Measurements from ENCODE around the gene ZNF678. TPM values are rescaled to one million over a fixed set of nuclear protein-coding genes. Genes with fewer than 3 reads are reported as not detected.
A peak's percentile ranks its signal among the peaks of the same experiment; 100 is the strongest.

Gene ZNF678
- total RNA-seq (2021): 4.1 and 6.1 TPM in 2 replicates
- Bru-seq, nascent RNA: percentile 71 among the genes with signal in this experiment
- BruChase-seq, experiment 1, labeled RNA remaining after a 2-hour chase: percentile 63 among the genes with signal in this experiment
- BruChase-seq, experiment 2, labeled RNA remaining after a 6-hour chase: percentile 44 among the genes with signal in this experiment
- long read RNA-seq, partial matches to known transcripts: 0 of 1 reads
- long read RNA-seq, other reads (novel, unspliced or antisense): 1 of 1 reads

DNA sequence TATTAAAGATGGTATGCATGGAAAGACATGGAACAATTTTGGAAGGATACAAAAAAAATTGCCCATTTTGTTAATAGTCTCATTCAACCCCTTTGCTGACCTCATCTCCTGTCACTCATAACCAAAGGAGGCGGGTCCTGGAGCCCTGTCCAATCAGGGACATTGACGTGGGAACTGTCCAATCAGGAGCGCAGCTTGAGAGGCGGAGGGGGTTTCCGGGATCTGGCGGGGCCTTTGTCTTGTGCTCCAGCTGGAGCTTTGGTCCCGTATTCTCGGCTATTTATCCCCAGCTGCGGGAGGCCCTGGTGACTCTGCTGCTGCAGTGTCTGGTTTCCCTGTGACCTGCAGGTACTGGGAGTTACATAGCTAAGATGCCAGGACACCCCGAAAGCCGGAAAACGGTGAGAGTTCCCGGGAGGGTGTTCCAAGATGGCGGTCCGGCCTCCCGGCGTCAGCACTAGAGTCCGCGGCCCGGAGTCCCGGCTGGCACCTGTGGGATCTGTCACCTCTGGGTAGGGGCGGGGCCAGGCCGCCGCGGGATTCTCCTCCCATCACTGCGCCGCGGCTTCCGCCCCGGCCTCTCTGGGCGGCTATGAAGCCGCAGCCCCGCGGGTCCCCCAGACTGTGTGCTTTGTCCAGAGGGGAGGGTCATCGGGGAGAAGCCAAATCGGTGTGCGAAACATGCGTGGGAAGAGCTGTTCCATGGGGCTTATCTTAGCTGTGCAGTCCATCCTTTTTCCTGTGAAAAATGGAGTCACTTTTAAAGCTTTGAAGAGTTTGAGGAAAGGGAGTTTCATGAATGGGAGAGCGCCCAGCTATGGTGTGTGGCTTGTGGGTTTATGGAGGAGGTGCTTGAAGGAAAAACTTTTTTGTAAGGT is at the start of gene ZNF678:
TSS of gene ZNF678 (plus strand) at position 233 of the 878 bp plus-strand sequence. CDS start 87,436 bp downstream, outside the sequence.
- ChIA-PET POLR2A (ENCODE audit: unreplicated experiment) (interaction anchor here (0.5 to 0.6 kb wide), 2 partner anchors 168 to 169 kb away, joined by 3 to 4 read pairs; no protein-coding TSS in a partner anchor), CTCF (interaction anchor here (0.6 kb wide), 2 partner anchors 21 to 567 kb away, joined by 4 to 5 read pairs; no protein-coding TSS in a partner anchor)
- intact Hi-C loops (cut with micrococcal nuclease; ENCODE audit: unreplicated experiment): loop anchor here (1.0 to 5.0 kb wide), 4 partner anchors 21 to 604 kb away; partner anchors contain the start of gene IBA57

DNA sequence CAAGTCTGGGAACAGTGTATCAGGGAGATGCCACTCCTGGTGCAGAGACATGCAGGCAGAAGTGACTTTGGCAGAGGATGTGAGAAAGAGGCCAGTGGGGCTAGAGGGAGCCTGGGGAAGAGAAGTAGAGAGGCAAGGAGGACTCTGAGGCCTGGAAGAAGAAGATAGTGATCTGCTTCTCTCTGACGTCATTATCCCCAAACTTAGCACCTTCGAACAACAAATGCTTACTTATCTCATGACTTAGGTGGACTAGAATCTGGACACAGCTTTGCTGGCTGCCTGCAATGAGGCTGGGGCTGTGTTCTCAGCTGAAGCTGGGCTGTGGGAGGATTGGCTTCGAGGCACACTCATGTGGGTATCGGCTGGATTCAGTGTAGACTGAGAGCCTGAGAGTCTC is 44.5 kb upstream of the ZNF678 start:
- no peaks in the 10 kb centered on the region for H4K20me1 ChIP-seq (ENCODE audit: insufficient read depth)
- H3K9me3 ChIP-seq (ENCODE audit: insufficient read depth, low read depth): no peaks in the 10 kb centered on the region
- no peaks in the 10 kb centered on the region for H3K36me3 ChIP-seq (ENCODE audit: low read depth)
- TF ChIP-seq, protein P1, sequence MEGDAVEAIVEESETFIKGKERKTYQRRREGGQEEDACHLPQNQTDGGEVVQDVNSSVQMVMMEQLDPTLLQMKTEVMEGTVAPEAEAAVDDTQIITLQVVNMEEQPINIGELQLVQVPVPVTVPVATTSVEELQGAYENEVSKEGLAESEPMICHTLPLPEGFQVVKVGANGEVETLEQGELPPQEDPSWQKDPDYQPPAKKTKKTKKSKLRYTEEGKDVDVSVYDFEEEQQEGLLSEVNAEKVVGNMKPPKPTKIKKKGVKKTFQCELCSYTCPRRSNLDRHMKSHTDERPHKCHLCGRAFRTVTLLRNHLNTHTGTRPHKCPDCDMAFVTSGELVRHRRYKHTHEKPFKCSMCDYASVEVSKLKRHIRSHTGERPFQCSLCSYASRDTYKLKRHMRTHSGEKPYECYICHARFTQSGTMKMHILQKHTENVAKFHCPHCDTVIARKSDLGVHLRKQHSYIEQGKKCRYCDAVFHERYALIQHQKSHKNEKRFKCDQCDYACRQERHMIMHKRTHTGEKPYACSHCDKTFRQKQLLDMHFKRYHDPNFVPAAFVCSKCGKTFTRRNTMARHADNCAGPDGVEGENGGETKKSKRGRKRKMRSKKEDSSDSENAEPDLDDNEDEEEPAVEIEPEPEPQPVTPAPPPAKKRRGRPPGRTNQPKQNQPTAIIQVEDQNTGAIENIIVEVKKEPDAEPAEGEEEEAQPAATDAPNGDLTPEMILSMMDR (conservative IDR thresholded peaks at IDR 0.05): no peak
- TF ChIP-seq EZH2 (IDR thresholded peaks at IDR 0.05; ENCODE audit: low read depth): no peak
- H3K79me2 ChIP-seq (ENCODE audit: low read depth): no peaks in the 10 kb centered on the region
- DNase-seq: no peak
- no peaks in the 10 kb centered on the region for H3K27me3 ChIP-seq (ENCODE audit: insufficient read depth, low read depth)
- no peak overlapping the region for H3K4me3 ChIP-seq
- H3K27ac ChIP-seq: no peak overlapping the region
- no peaks in the 10 kb centered on the region for H3K9me2 ChIP-seq (ENCODE audit: insufficient read depth)
- H3F3A ChIP-seq (ENCODE audit: insufficient read depth, low read depth): no peaks in the 10 kb centered on the region
- H3K4me2 ChIP-seq: no peak overlapping the region
- no peaks in the 10 kb centered on the region for H3K4me1 ChIP-seq (replicated peaks; ENCODE audit: insufficient read depth)
- ChIA-PET CTCF (no interaction called here), POLR2A (ENCODE audit: unreplicated experiment) (no interaction called here)
- intact Hi-C loops (cut with micrococcal nuclease; ENCODE audit: unreplicated experiment): no loop called here
- H2AFZ ChIP-seq: no peak overlapping the region
- no TSS peak for BruUV-seq (replicated peaks)

More for the DNA sequence above, at the start of gene ZNF678:
- Histone ChIP-seq H4K20me1 (ENCODE audit: insufficient read depth) (no peaks in the 10 kb centered on the region), H3K9me2 (ENCODE audit: insufficient read depth) (no peaks in the 10 kb centered on the region), H3K4me2 (peak within 1 kb of the TSS; percentile 85), H3K27me3 (ENCODE audit: insufficient read depth, low read depth) (no peaks in the 10 kb centered on the region), H2AFZ (peak within 1 kb of the TSS; percentile 91), H3F3A (ENCODE audit: insufficient read depth, low read depth) (no peaks in the 10 kb centered on the region; the same call in 1 of the 2 replicates), H3K27ac (peak within 1 kb of the TSS; percentile 78), H3K9me3 (ENCODE audit: insufficient read depth, low read depth) (0 out of 2 replicates have a peak, but pooled peaks cover 8% of the 10 kb centered on the region), H3K4me3 (peak within 1 kb of the TSS; percentile 76), H3K36me3 (ENCODE audit: low read depth) (no peaks in the 10 kb centered on the region), H3K4me1 (replicated peaks; ENCODE audit: insufficient read depth) (peaks cover 4% of the 10 kb centered on the region; the same call in 1 of the 2 replicates), H3K79me2 (ENCODE audit: low read depth) (peaks cover 16% of the 10 kb centered on the region)
- TF ChIP-seq, protein P1 (conservative IDR thresholded peaks at IDR 0.05): no peak
- no peak for TF ChIP-seq EZH2 (IDR thresholded peaks at IDR 0.05; ENCODE audit: low read depth)
- peak; percentile 85 to 94 for DNase-seq
- TSS peak; percentile 90 for BruUV-seq (replicated peaks)

DNA sequence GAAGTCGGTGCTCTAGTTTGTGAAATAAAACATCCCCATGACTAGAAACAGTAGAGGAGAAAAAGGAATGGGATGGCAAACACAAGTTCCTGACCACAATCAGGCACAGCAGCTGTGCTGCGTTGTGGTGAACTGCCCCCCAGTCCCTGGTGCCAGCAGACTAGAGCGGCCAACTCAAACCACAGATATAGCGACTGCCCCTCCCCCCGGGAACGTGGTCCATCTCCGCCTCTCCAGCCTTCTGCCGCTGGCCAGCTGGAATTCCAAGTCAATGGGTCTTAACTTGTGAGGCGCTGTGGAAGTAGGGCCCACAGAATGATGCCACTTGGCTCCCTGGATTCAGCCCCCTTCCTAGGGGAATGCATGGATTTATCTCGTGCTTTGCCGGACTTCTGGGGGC is 41.6 kb upstream of the ZNF678 start:
- Histone ChIP-seq H3K4me1 (replicated peaks; ENCODE audit: insufficient read depth) (no peaks in the 10 kb centered on the region), H3K27ac (no peak overlapping the region), H3K27me3 (ENCODE audit: insufficient read depth, low read depth) (no peaks in the 10 kb centered on the region), H3F3A (ENCODE audit: insufficient read depth, low read depth) (no peaks in the 10 kb centered on the region), H3K36me3 (ENCODE audit: low read depth) (no peaks in the 10 kb centered on the region), H3K4me3 (no peak overlapping the region), H4K20me1 (ENCODE audit: insufficient read depth) (no peaks in the 10 kb centered on the region), H3K79me2 (ENCODE audit: low read depth) (no peaks in the 10 kb centered on the region), H2AFZ (no peak overlapping the region), H3K4me2 (no peak overlapping the region), H3K9me3 (ENCODE audit: insufficient read depth, low read depth) (peaks cover 5% of the 10 kb centered on the region; the same call in 1 of the 2 replicates), H3K9me2 (ENCODE audit: insufficient read depth) (no peaks in the 10 kb centered on the region)
- no TSS peak for BruUV-seq (replicated peaks)
- POLR2A ChIA-PET (ENCODE audit: unreplicated experiment): no interaction called here
- intact Hi-C loops (cut with micrococcal nuclease; ENCODE audit: unreplicated experiment): no loop called here
- TF ChIP-seq, protein P1 (conservative IDR thresholded peaks at IDR 0.05): no peak
- TF ChIP-seq EZH2 (IDR thresholded peaks at IDR 0.05; ENCODE audit: low read depth): no peak
- CTCF ChIA-PET: no interaction called here
- DNase-seq: no peak

Data from PC-9 (cell line).